IPS DF 19.7 (cell line): ENCODE measurements around the gene MYO5B.

Experiments used
- DNase-seq: peaks from one replicate; pipeline ENCODE4 v3.0.0-alpha.2; 2013; ENCODE audit warnings: low read depth, low spot score

The MYO5B gene

GRCh38 chr18:50014606-50015005, 180.3 kb downstream of the MYO5B start:
- DNase-seq: no peak

- no peak for DNase-seq
Observed at GRCh38 chr18:50013363-50014138, 181.4 kb downstream of the MYO5B start.

GRCh38 chr18:50011813-50012435, 183.0 kb downstream of the MYO5B start:
- DNase-seq: no peak

- DNase-seq: no peak
Observed at GRCh38 chr18:50009773-50010335, 185.1 kb downstream of the MYO5B start.

GRCh38 chr18:50008306-50008705, 186.6 kb downstream of the MYO5B start:
- no peak for DNase-seq

GRCh38 chr18:50006470-50007046, 188.4 kb downstream of the MYO5B start:
- no peak for DNase-seq

- no peak for DNase-seq
Observed at GRCh38 chr18:50004013-50004412, 190.9 kb downstream of the MYO5B start.

- no peak for DNase-seq
Observed at GRCh38 chr18:50002781-50003180, 192.2 kb downstream of the MYO5B start.

GRCh38 chr18:50000227-50000626, 194.7 kb downstream of the MYO5B start:
- DNase-seq: no peak

- DNase-seq: no peak
Observed at GRCh38 chr18:49999128-49999527, 195.8 kb downstream of the MYO5B start.

- DNase-seq: no peak
Observed at GRCh38 chr18:49997558-49997957, 197.4 kb downstream of the MYO5B start.

GRCh38 chr18:49994410-49994809, 200.5 kb downstream of the MYO5B start:
- no peak for DNase-seq

GRCh38 chr18:49993299-49993698, 201.6 kb downstream of the MYO5B start:
- no peak for DNase-seq

- DNase-seq: no peak
Observed at GRCh38 chr18:49988733-49989132, 206.2 kb downstream of the MYO5B start.

GRCh38 chr18:49988101-49988500, 206.8 kb downstream of the MYO5B start:
- DNase-seq: no peak

GRCh38 chr18:49985236-49985635, 209.7 kb downstream of the MYO5B start:
- no peak for DNase-seq

GRCh38 chr18:49980896-49981295, 214.1 kb downstream of the MYO5B start:
- no peak for DNase-seq

GRCh38 chr18:49976795-49977560, 218.0 kb downstream of the MYO5B start:
- DNase-seq: no peak

- DNase-seq: no peak
Observed at GRCh38 chr18:49976001-49976400, 218.9 kb downstream of the MYO5B start.

GRCh38 chr18:49974079-49974478, 220.9 kb downstream of the MYO5B start:
- DNase-seq: no peak

- DNase-seq: no peak
Observed at GRCh38 chr18:49973592-49973991, 221.4 kb downstream of the MYO5B start.

GRCh38 chr18:49972535-49972934, 222.4 kb downstream of the MYO5B start:
- no peak for DNase-seq
